Measurements from ENCODE around the gene TCP11L2. TPM values are rescaled to one million over a fixed set of nuclear protein-coding genes. Genes with fewer than 3 reads are reported as not detected.
A peak's percentile ranks its signal among the peaks of the same experiment; 100 is the strongest.

The TCP11L2 gene
- total and polyA plus RNA-seq, 2 of the 13 experiments (the other 11 are each of a cell fraction or from before 2014, with no cell fraction given) = 4.6 to 24.1 TPM

DNA sequence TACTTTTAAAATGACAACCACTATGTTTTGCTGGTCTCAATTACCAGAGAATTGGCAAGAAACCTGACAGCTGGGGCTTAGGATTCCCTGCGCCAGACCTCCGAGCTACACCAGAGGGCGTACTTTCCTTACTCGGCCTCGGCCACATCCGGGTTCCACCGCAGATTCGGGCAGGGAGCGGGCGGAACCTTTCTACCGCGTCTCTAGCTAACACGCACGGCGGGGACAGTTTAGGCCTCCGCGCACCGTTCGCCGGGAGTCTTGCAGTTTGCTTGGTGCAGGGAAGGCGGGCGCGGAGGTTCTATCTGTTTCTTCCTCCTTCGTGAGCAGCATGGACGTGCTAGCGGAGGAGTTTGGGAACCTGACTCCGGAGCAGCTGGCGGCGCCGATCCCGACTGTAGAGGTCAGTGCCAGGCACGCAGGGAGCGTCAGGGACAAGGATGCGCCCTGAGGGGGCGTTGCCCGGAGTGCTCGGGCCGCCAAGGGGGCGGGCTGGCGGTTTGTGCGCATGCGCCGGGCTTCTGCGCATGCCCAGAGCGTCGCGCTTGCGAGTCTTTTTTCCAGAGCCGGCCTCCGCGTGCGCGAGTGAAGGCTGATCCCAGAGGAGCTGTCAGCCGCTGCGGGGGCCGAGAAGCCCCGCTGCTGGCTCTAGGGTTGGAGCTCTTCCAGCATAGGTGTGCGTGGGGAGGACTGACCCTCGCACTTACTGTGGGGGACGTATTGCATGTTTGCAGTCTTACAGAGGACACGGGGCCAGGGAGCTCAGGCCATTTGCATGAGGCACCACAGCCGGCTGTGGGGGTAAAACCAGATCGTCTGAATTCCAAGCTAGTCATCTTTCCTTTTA, 55.2 kb downstream of the TCP11L2 start, which contains the start of gene POLR3B (continued):
- TF ChIP-seq, protein P1, sequence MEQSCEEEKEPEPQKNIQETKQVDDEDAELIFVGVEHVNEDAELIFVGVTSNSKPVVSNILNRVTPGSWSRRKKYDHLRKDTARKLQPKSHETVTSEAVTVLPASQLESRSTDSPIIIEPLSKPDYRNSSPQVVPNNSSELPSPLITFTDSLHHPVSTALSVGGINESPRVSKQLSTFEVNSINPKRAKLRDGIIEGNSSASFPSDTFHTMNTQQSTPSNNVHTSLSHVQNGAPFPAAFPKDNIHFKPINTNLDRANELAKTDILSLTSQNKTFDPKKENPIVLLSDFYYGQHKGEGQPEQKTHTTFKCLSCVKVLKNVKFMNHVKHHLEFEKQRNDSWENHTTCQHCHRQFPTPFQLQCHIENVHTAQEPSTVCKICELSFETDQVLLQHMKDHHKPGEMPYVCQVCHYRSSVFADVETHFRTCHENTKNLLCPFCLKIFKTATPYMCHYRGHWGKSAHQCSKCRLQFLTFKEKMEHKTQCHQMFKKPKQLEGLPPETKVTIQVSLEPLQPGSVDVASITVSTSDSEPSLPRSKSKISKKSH (CRISPR knock-in tag; IDR thresholded peaks at IDR 0.05; ENCODE audit: borderline replicate concordance) = peak; percentile 89; the same call in 1 of the 2 replicates
- TF ChIP-seq THYN1 (CRISPR knock-in tag; IDR thresholded peaks at IDR 0.05; ENCODE audit: borderline replicate concordance, low read depth) (0 out of 2 replicates have a peak, but pooled peaks have one; percentile 84), ZMYM3 (CRISPR knock-in tag; IDR thresholded peaks at IDR 0.05) (no peak; the same call in none of the 2 replicates), FLYWCH1 (CRISPR knock-in tag; IDR thresholded peaks at IDR 0.05) (no peak), CHD2 (IDR thresholded peaks at IDR 0.05; ENCODE audit: low read depth, low read length) (peak; percentile 29; the same call in 1 of the 2 replicates), HMG20A (CRISPR knock-in tag; IDR thresholded peaks at IDR 0.05; ENCODE audit: borderline replicate concordance) (no peak; the same call in 1 of the 2 replicates), RFXANK (CRISPR knock-in tag; IDR thresholded peaks at IDR 0.05) (peak; percentile 90), RAD51 (IDR thresholded peaks at IDR 0.05; ENCODE audit: borderline replicate concordance) (no peak), ZNF841 (CRISPR knock-in tag; IDR thresholded peaks at IDR 0.05; ENCODE audit: borderline replicate concordance) (no peak), ATF7-NPFF (CRISPR knock-in tag; IDR thresholded peaks at IDR 0.05; ENCODE audit: low read depth) (peak; percentile 91)
- TF ChIP-seq, protein P2, sequence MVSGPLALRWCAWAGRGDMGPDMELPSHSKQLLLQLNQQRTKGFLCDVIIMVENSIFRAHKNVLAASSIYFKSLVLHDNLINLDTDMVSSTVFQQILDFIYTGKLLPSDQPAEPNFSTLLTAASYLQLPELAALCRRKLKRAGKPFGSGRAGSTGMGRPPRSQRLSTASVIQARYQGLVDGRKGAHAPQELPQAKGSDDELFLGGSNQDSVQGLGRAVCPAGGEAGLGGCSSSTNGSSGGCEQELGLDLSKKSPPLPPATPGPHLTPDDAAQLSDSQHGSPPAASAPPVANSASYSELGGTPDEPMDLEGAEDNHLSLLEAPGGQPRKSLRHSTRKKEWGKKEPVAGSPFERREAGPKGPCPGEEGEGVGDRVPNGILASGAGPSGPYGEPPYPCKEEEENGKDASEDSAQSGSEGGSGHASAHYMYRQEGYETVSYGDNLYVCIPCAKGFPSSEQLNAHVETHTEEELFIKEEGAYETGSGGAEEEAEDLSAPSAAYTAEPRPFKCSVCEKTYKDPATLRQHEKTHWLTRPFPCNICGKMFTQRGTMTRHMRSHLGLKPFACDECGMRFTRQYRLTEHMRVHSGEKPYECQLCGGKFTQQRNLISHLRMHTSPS (CRISPR knock-in tag; IDR thresholded peaks at IDR 0.05; ENCODE audit: low read depth) = no peak
- TF ChIP-seq, protein P3, sequence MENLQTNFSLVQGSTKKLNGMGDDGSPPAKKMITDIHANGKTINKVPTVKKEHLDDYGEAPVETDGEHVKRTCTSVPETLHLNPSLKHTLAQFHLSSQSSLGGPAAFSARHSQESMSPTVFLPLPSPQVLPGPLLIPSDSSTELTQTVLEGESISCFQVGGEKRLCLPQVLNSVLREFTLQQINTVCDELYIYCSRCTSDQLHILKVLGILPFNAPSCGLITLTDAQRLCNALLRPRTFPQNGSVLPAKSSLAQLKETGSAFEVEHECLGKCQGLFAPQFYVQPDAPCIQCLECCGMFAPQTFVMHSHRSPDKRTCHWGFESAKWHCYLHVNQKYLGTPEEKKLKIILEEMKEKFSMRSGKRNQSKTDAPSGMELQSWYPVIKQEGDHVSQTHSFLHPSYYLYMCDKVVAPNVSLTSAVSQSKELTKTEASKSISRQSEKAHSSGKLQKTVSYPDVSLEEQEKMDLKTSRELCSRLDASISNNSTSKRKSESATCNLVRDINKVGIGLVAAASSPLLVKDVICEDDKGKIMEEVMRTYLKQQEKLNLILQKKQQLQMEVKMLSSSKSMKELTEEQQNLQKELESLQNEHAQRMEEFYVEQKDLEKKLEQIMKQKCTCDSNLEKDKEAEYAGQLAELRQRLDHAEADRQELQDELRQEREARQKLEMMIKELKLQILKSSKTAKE (CRISPR knock-in tag; IDR thresholded peaks at IDR 0.05; ENCODE audit: borderline replicate concordance) = peak; percentile 47; the same call in 1 of the 2 replicates
- TF ChIP-seq, protein P4, sequence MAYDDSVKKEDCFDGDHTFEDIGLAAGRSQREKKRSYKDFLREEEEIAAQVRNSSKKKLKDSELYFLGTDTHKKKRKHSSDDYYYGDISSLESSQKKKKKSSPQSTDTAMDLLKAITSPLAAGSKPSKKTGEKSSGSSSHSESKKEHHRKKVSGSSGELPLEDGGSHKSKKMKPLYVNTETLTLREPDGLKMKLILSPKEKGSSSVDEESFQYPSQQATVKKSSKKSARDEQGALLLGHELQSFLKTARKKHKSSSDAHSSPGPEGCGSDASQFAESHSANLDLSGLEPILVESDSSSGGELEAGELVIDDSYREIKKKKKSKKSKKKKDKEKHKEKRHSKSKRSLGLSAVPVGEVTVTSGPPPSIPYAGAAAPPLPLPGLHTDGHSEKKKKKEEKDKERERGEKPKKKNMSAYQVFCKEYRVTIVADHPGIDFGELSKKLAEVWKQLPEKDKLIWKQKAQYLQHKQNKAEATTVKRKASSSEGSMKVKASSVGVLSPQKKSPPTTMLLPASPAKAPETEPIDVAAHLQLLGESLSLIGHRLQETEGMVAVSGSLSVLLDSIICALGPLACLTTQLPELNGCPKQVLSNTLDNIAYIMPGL (CRISPR knock-in tag; IDR thresholded peaks at IDR 0.05; ENCODE audit: borderline replicate concordance in 1 of 2, low read depth in 1 of 2) = peak; percentile 98 to 99
- TF ChIP-seq, protein P5, sequence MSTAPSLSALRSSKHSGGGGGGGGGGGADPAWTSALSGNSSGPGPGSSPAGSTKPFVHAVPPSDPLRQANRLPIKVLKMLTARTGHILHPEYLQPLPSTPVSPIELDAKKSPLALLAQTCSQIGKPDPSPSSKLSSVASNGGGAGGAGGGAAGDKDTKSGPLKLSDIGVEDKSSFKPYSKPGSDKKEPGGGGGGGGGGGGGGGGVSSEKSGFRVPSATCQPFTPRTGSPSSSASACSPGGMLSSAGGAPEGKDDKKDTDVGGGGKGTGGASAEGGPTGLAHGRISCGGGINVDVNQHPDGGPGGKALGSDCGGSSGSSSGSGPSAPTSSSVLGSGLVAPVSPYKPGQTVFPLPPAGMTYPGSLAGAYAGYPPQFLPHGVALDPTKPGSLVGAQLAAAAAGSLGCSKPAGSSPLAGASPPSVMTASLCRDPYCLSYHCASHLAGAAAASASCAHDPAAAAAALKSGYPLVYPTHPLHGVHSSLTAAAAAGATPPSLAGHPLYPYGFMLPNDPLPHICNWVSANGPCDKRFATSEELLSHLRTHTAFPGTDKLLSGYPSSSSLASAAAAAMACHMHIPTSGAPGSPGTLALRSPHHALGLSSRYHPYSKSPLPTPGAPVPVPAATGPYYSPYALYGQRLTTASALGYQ (CRISPR knock-in tag; IDR thresholded peaks at IDR 0.05) = peak; percentile 75
- TF ChIP-seq, protein P6, sequence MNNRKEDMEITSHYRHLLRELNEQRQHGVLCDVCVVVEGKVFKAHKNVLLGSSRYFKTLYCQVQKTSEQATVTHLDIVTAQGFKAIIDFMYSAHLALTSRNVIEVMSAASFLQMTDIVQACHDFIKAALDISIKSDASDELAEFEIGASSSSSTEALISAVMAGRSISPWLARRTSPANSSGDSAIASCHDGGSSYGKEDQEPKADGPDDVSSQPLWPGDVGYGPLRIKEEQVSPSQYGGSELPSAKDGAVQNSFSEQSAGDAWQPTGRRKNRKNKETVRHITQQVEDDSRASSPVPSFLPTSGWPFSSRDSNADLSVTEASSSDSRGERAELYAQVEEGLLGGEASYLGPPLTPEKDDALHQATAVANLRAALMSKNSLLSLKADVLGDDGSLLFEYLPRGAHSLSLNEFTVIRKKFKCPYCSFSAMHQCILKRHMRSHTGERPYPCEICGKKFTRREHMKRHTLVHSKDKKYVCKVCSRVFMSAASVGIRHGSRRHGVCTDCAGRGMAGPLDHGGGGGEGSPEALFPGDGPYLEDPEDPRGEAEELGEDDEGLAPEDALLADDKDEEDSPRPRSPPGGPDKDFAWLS (CRISPR knock-in tag; IDR thresholded peaks at IDR 0.05; ENCODE audit: borderline replicate concordance) = peak; percentile 82; the same call in 1 of the 2 replicates
